Spleen (tissue), 11 donors: ENCODE data around the gene ACTMAP. TPM values are rescaled to one million over a fixed set of nuclear protein-coding genes. Genes with fewer than 3 reads are reported as not detected.

Experiments used
- DNase-seq: peaks from one replicate; pipeline ENCODE4 v3.0.0-alpha.2; 2020
- H3K27ac ChIP-seq, 8 donors: fragments of 200-600 bp; sonication (generic) in 7 of 8; 1 replicate in 4 of 8; 2 replicates in 4 of 8; pipeline versions ENCODE4 v1.5.0 to v1.8.0; 2016 to 2021; ENCODE audit warnings: inconsistent platforms in 4 of 8, mild to moderate bottlenecking in 4 of 8, moderate library complexity in 1 of 8
- H3K27me3 ChIP-seq, 7 donors: fragments of 200-600 bp; sonication (generic) in 6 of 7; replicated peaks in 1 of 7; 1 replicate in 4 of 7; 2 replicates in 3 of 7; pipeline versions ENCODE4 v1.5.0 to v1.8.0; 2016 to 2021; ENCODE audit warnings: inconsistent platforms in 3 of 7, mild to moderate bottlenecking in 1 of 7
- H3K36me3 ChIP-seq, 6 donors: fragments of 200-600 bp; sonication (generic) in 5 of 6; 1 replicate in 4 of 6; 2 replicates in 2 of 6; pipeline versions ENCODE4 v1.5.0 to v1.8.0; 2016 to 2021; ENCODE audit warnings: inconsistent platforms in 2 of 6
- H3K4me1 ChIP-seq, 6 donors: fragments of 200-600 bp; sonication (generic) in 5 of 6; 1 replicate in 3 of 6; 2 replicates in 3 of 6; pipeline versions ENCODE4 v1.5.0 to v1.8.0; 2016 to 2021; ENCODE audit warnings: inconsistent platforms in 3 of 6
- H3K4me3 ChIP-seq, 8 donors: fragments of 200-600 bp; sonication (generic) in 7 of 8; 1 replicate in 4 of 8; 2 replicates in 4 of 8; pipeline versions ENCODE4 v1.5.0 to v1.8.0; 2016 to 2021; ENCODE audit warnings: inconsistent platforms in 4 of 8, mild to moderate bottlenecking in 4 of 8, moderate library complexity in 2 of 8
- H3K9me3 ChIP-seq, 8 donors: fragments of 200-600 bp; sonication (generic) in 7 of 8; 1 replicate in 4 of 8; 2 replicates in 4 of 8; pipeline versions ENCODE4 v1.5.0 to v1.8.0; 2016 to 2021; ENCODE audit warnings: inconsistent platforms in 4 of 8
- POLR2A ChIP-seq, 3 donors: fragments of 450-650 bp; IDR thresholded peaks; one replicate each; pipeline ENCODE4 v1.5.1; 2017; ENCODE audit warnings: antibody characterized with exemption in 3 of 3, mild to moderate bottlenecking in 1 of 3
- POLR2AphosphoS5 ChIP-seq, 3 donors: sonication (generic); formaldehyde crosslinking; IDR thresholded peaks; one replicate each; pipeline ENCODE4 v1.5.1; 2017; ENCODE audit warnings: antibody characterized with exemption in 3 of 3
- WGBS, 5 donors: extraction: QIAGEN DNeasy Blood & Tissue Kit in 3 of 5; methylation state at CpG; one replicate each; pipeline versions ENCODE4 v1.1.5 to v1.1.7; 2013 to 2018; 5-methylcytosine and 5-hydroxymethylcytosine counted together
- intact Hi-C: fragments of 100-400 bp; cut with DNase I; formaldehyde crosslinking; loops from one replicate; pipeline ENCODE4 v1.15.0; 2023; ENCODE audit warnings: low total_unique reads
- polyA plus RNA-seq, 3 donors: library from polyadenylated mRNA; stranded (reverse); fragments of 200-250 nt; gene quantifications; one replicate each; pipeline ENCODE4 v1.2.1, GENCODE V29; 2013
- total RNA-seq, 7 donors: library from RNA; depleted of rRNA in 3 of 7; stranded (reverse); fragments of >200 nt in 3 of 7; fragmentation: NEBNext Ultra II Directional in 4 of 7; extraction: Animal tissue kit (Norgen Biotek cat#: 25700) in 4 of 7; gene quantifications; one replicate each; pipeline versions ENCODE4 v1.1.0 to v1.2.1, GENCODE V29; 2016 to 2021
- TF ChIP-seq, protein P1 (sequence below), 11 experiments: fragments of 200-600 bp in 7 of 11; fragments of 450-650 bp in 4 of 11; sonication (generic) in 4 of 11; IDR thresholded peaks in 8 of 11; conservative IDR thresholded peaks in 3 of 11; 1 replicate in 7 of 11; 2 replicates in 4 of 11; pipeline versions ENCODE4 v1.4.0 to v1.8.0; 2016 to 2021; ENCODE audit warnings: antibody characterized with exemption in 11 of 11, inconsistent platforms in 4 of 11, mild to moderate bottlenecking in 1 of 11
- donor health status: healthy with polysubstance abuse.
- donor health status: DM: no; HTN: no; CAD: no; lungs with moderate emphysema.
- donor health status: DM: no; HTN: no; CAD: no.
- donor health status: Bipolar disorder and iron deficiency.
- donor health status: healthy.
- donor health status: DM: no; HTN: no; CAD: no.
- donor health status: DM: yes; HTN: yes; CAD: no.

ACTMAP gene
- total and polyA plus RNA-seq, 10 donors = 5.2 to 16.2 (median 8.3) TPM

DNA sequence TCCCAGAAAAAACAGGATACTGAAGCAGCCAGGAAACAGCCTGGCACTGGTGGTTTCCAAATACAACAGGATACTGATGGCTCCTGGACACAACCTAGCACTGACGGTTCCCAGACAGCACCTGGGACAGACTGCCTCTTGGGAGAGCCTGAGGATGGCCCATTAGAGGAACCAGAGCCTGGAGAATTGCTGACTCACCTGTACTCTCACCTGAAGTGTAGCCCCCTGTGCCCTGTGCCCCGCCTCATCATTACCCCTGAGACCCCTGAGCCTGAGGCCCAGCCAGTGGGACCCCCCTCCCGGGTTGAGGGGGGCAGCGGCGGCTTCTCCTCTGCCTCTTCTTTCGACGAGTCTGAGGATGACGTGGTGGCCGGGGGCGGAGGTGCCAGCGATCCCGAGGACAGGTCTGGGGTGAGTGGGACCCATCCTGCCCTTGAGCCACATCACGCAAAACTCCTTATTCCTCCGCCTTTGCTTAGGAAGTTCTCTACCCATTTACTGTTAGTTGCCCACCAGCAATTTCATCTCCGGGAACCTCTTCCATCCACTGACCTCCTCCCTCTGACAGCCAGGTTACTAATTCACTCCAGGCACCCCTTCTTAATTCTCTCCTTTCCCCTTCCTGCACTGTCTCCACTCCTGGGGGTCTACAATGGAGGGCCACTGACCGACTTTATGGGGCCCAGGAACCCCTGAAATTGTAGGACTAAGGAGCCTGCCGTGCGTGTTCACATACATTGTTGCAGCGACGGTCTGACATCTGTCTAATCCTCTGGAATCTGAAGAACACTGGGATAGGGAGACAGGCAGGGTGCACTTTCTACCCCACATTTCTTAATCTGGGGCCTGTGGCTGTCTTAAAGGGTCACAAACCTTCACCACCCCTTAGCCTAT lies 32.1 kb downstream of the ACTMAP start:
- Histone ChIP-seq H3K9me3 (no peaks in the 10 kb centered on the region), H3K27me3 (no peaks in the 10 kb centered on the region), H3K36me3 (peaks cover 0 to 11% (median under 1%) of the 10 kb centered on the region in 6 donors), H3K4me1 (peaks cover 50 to 95% (median 80%) of the 10 kb centered on the region in 6 donors), H3K4me3 (peak overlapping the region; percentile 69 to 84 (median 74)), H3K27ac (peak overlapping the region; percentile 78 to 96 (median 92))
- TF ChIP-seq POLR2A (IDR thresholded peaks at IDR 0.05) = no peak
- TF ChIP-seq, protein P1, sequence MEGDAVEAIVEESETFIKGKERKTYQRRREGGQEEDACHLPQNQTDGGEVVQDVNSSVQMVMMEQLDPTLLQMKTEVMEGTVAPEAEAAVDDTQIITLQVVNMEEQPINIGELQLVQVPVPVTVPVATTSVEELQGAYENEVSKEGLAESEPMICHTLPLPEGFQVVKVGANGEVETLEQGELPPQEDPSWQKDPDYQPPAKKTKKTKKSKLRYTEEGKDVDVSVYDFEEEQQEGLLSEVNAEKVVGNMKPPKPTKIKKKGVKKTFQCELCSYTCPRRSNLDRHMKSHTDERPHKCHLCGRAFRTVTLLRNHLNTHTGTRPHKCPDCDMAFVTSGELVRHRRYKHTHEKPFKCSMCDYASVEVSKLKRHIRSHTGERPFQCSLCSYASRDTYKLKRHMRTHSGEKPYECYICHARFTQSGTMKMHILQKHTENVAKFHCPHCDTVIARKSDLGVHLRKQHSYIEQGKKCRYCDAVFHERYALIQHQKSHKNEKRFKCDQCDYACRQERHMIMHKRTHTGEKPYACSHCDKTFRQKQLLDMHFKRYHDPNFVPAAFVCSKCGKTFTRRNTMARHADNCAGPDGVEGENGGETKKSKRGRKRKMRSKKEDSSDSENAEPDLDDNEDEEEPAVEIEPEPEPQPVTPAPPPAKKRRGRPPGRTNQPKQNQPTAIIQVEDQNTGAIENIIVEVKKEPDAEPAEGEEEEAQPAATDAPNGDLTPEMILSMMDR (IDR thresholded peaks at IDR 0.05 in 8 of 11, conservative IDR thresholded peaks at IDR 0.05 in 3 of 11) = no peak
- TF ChIP-seq POLR2AphosphoS5 (IDR thresholded peaks at IDR 0.05) = no peak
- WGBS, 5 donors = 48 to 67% (median 63%) methylated on average over 19 to 20 of the region's 20 CpGs
- intact Hi-C loops = no loop called here
- peak; percentile 83 for DNase-seq

DNA sequence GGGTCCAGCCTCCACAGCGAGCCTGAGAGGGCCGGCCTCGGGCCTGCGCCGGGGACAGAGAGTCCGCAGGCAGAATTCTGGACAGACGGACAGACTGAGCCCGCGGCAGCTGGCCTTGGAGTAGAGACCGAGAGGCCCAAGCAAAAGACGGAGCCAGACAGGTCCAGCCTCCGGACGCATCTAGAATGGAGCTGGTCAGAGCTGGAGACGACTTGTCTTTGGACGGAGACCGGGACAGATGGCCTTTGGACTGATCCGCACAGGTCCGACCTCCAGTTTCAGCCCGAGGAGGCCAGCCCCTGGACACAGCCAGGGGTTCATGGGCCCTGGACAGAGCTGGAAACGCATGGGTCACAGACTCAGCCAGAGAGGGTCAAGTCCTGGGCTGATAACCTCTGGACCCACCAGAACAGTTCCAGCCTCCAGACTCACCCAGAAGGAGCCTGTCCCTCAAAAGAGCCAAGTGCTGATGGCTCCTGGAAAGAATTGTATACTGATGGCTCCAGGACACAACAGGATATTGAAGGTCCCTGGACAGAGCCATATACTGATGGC lies 32.9 kb downstream of the ACTMAP start:
- 2 to 20% (median 6%) methylated on average over 1 to 20 of the region's 20 CpGs for WGBS, 5 donors
- TF ChIP-seq POLR2A (IDR thresholded peaks at IDR 0.05) (no peak), POLR2AphosphoS5 (IDR thresholded peaks at IDR 0.05) (no peak)
- TF ChIP-seq, protein P1 (IDR thresholded peaks at IDR 0.05 in 8 of 11, conservative IDR thresholded peaks at IDR 0.05 in 3 of 11) = peak in 1 of 11 experiments; percentile 6
- H3K9me3 ChIP-seq = no peaks in the 10 kb centered on the region
- intact Hi-C loops = no loop called here
- no peaks in the 10 kb centered on the region for H3K27me3 ChIP-seq
- no peak for DNase-seq
- peak overlapping the region; percentile 69 to 84 (median 74) for H3K4me3 ChIP-seq
- peaks cover 50 to 95% (median 76%) of the 10 kb centered on the region in 6 donors for H3K4me1 ChIP-seq
- H3K27ac ChIP-seq = peak overlapping the region; percentile 78 to 96 (median 92)
- peaks cover 0 to 13% (median 4%) of the 10 kb centered on the region in 6 donors for H3K36me3 ChIP-seq

DNA sequence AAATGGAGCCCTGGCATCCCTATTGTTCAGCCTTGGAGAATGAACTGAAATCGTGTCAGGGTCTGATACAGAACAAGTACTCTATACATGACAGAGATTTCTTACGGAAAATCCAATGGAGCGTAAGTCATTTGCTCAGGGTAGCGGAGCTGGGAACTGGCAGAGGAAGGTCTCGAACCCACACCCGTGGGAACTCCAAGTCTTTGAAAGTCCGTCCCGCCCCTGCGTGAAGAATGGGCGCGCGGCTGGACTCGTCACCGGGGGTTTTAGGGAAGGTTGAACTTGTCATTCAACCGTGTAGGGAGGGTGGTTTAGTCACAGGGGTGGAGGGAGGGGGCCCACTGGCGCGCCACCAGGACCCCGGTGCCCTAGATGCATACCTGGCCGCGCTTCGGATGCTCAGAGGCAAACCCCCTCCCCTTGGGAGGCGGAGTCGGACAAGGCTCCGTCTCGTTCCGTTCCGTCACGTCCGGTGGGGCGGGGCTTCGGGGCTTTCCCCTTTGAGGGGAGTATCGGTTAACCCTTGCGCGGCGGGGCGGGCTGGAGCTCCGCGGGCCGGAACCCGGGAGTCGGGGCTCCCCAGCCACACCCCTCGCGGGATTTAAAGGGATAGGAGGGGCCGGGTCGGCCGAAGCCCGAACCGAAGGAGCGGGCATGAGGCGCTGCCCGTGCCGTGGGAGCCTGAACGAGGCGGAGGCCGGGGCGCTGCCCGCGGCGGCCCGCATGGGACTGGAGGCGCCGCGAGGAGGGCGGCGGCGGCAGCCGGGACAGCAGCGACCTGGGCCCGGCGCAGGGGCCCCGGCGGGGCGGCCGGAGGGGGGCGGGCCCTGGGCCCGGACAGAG lies 33.6 kb downstream of the ACTMAP start, which contains the start of the genes COQ8B and ITPKC:
TSS of gene COQ8B (minus strand) at position 405 of the 843 bp plus-strand sequence. CDS start 2,254 bp downstream, outside the sequence.
TSS of gene ITPKC (plus strand) at position 631 of the 843 bp plus-strand sequence. CDS start at position 655, 24 bp downstream.
- TF ChIP-seq, protein P1 (IDR thresholded peaks at IDR 0.05 in 8 of 11, conservative IDR thresholded peaks at IDR 0.05 in 3 of 11) = peak in 8 of 11 experiments; percentile 19 to 50 (median 38)
- TF ChIP-seq POLR2A (IDR thresholded peaks at IDR 0.05) = peak in 1 of 3 donors; percentile 8
- TF ChIP-seq POLR2AphosphoS5 (IDR thresholded peaks at IDR 0.05) = peak; percentile 87 to 91 (median 91)
- peak; percentile 100 for DNase-seq
- Histone ChIP-seq H3K4me1 (peaks cover 44 to 94% (median 70%) of the 10 kb centered on the region in 6 donors), H3K4me3 (peak within 1 kb of the TSS; percentile 69 to 84 (median 74)), H3K27ac (peak within 1 kb of the TSS; percentile 78 to 96 (median 92)), H3K36me3 (peaks cover 0 to 16% (median 5%) of the 10 kb centered on the region in 6 donors), H3K27me3 (no peaks in the 10 kb centered on the region), H3K9me3 (no peaks in the 10 kb centered on the region)
- intact Hi-C loops = no loop called here
- 0 to 1% (median 0%) methylated on average over 29 to 76 of the region's 76 CpGs for WGBS, 5 donors
